T-helper 1 cell treated with Interleukin-12 subunit alpha and Interleukin-12 subunit beta and Interleukin-4 antibody, amounts not matched to agents 30 ng/mL and 1 ng/mL, for 36 hours (primary cell): Measurements from ENCODE around the gene NKIRAS1. TPM values are rescaled to one million over a fixed set of nuclear protein-coding genes. Genes with fewer than 3 reads are reported as not detected.

Experiments used
- intact Hi-C: fragments of 100-400 bp; cut with micrococcal nuclease; formaldehyde crosslinking; loops from one replicate; pipeline ENCODE4 v1.15.1; 2024
- total RNA-seq: library from RNA; stranded (reverse); gene quantifications from 2 replicates; pipeline ENCODE4 v1.2.3, GENCODE V29; 2022

Gene NKIRAS1
- total RNA-seq, 1 donor from 2014 or later: 2.8 TPM

GRCh38 chr3:23911397-23911796 lies 5.4 kb downstream of the NKIRAS1 start:
- intact Hi-C loops: loop anchor here (10.0 kb wide), 1 partner anchor 1753 kb away; the partner anchor contains the start of gene TOP2B

GRCh38 chr3:23909341-23909740 lies 7.4 kb downstream of the NKIRAS1 start:
- intact Hi-C loops: no loop called here

GRCh38 chr3:23904545-23904944 lies 12.2 kb downstream of the NKIRAS1 start:
- intact Hi-C loops: no loop called here

GRCh38 chr3:23900744-23901143 lies 16.0 kb downstream of the NKIRAS1 start:
- intact Hi-C loops: no loop called here

DNA sequence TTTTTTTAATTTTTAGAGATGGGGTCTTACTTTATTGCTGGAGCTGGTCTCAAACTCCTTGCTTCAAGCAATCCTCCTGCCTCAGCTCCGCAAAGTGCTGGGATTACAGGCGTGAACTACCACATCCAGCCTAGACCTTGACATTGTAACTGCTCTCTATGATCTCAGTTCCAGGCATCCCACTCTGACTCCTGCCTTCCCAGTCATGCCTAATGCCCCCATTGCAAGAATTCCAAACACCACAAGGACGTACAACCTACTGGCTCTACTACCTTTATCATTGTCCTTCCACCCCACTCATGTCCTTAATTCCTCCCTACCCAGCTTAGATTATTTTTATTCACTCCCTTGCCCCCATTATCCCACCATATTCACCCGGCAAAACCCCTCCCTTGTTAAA lies 21.6 kb downstream of the NKIRAS1 start:
- intact Hi-C loops: no loop called here

DNA sequence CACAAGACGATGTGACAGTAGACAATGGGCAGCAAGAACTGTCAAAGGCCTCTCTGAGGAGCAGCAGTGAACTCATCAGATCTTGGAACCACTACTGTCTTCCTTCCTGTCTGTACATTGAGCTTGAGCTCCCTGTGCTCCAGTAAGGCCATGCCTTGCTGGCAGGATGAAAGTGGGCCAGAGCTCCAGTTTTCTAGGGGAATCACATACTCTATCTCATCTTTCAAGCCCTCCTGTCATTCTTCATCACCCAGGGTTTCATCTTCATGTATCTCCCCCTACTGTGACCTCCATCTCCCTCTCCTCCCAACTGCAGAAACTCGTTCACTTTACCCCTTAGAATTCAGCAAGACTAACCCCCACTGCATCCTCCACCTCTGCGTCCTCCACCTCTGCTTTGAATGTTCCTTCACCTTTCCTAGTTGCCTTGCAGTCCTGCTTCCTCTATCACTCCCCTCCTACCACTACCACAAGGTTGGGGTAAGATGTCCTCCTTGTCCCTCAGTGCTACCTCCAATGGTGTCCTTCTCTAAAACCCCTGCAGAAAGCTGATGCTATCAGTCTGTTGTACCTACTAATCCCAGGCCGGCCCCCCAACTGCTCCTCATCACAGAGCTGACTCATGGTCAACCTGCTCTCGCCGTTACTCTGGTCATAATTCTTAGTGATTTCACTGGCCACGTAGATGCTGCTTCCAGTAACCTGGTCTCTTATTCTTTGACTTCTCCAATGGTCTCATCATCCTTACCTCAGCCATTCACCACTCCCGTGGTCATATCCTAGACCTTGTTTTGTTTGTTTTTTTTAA lies 22.3 kb downstream of the NKIRAS1 start:
- intact Hi-C loops: no loop called here

GRCh38 chr3:23889950-23890349 lies 26.8 kb downstream of the NKIRAS1 start:
- intact Hi-C loops: loop anchor here (2.0 to 10.0 kb wide), 3 partner anchors 55 to 795 kb away; partner anchors contain the start of gene NR1D2

- intact Hi-C loops: loop anchor here (2.0 to 10.0 kb wide), 3 partner anchors 55 to 795 kb away; partner anchors contain the start of gene NR1D2
Observed at GRCh38 chr3:23889386-23889785, 27.4 kb downstream of the NKIRAS1 start.

DNA sequence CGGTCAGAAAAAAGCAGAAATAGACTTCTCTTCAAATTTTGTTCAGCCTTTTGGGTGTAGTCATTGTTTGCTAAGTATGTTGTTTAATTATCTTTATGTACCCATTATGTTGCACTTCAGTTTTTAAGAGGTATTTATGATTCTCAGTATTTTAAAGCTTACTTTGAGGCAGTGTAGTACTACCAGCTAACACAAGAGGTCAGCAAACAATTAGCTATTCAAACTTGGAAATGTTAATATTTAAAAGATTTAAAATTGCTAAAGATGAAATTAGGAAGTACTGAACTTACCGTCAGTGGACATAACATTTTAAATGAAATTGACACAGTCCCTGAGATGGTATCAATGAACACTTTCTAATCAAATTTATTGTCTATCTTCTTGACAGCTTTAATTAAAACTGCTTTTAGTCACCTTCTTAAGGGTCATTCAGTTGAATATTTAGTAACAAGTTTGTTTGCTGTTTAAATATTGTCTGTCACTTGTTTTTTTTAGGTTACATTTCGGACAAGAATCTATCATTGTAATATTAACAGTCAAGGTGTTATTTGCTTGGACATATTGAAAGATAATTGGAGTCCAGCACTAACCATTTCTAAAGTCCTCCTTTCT lies 28.1 kb downstream of the NKIRAS1 start:
- intact Hi-C loops: loop anchor here (1.0 to 10.0 kb wide), 6 partner anchors 29 to 796 kb away; partner anchors contain the start of genes NR1D2 and RPL15

DNA sequence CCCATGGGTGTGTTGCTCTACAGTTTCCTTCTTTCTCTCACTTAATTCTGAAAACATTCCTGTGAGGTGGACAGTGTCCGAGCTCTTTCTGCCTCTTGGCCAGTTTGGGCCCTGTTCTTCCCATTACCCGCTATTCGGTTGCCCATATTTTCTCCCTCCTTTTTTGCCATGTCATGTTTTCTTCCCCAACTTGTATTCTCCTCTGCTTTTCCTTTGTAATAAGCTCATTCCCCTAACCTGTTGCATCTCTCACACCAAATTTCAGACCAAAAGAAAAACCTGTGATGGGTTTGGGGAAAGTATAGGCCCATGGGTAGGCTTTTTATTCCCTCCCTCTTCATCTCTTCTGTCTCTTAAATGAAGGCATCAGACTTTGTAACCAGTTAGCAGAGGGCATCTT lies 30.5 kb downstream of the NKIRAS1 start:
- intact Hi-C loops: loop anchor here (5.0 to 10.0 kb wide), 2 partner anchors 301 to 798 kb away; no protein-coding TSS in a partner anchor

- intact Hi-C loops: loop anchor here (5.0 to 10.0 kb wide), 2 partner anchors 302 to 800 kb away; no protein-coding TSS in a partner anchor
Observed at GRCh38 chr3:23885210-23885609, 31.6 kb downstream of the NKIRAS1 start.

DNA sequence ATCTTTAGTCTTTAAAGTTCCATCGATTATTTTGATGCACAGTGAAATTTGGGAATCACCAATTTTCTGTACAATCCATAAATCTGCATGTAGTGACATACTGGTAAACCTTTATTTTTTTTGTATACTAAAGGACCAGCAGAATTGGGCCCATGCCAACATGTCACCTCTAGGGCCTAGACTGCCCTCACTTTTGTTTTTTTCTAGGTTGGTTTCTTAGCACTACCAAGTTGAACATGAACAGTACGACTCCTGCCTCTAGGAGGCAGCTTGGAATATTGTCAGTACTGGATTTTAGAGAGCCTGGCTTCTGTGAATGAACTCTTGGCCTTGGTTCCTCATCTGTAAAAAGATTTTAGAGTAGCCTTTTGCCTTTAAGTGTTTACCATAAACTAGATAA lies 32.3 kb downstream of the NKIRAS1 start:
- intact Hi-C loops: loop anchor here (10.0 kb wide), 1 partner anchor 800 kb away; no protein-coding TSS in a partner anchor

DNA sequence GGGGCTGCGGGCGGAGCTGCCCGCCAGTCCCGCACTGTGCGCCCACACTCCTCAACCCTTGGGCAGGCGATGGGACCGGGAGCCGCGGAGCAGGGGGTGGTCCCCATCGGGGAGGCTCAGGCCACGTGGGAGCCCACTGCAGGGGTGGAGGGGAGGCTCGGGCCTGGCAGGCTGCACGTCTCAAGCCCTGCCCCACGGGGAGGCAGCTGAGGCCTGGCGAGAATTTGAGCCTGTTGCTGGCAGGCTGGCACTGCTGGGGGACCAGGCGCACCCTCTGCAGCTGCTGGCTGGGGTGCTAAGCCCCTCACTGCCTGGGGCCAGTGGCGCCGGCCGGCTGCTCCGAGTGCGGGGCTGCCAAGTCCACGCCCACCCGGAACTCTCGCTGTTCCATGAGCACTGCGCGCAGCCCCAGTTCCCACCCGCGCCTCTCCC lies 34.3 kb downstream of the NKIRAS1 start:
- intact Hi-C loops: loop anchor here (10.0 kb wide), 1 partner anchor 802 kb away; no protein-coding TSS in a partner anchor

GRCh38 chr3:23881993-23882392 lies 34.8 kb downstream of the NKIRAS1 start:
- intact Hi-C loops: loop anchor here (10.0 kb wide), 1 partner anchor 803 kb away; no protein-coding TSS in a partner anchor

- intact Hi-C loops: loop anchor here (10.0 kb wide), 1 partner anchor 804 kb away; no protein-coding TSS in a partner anchor
Observed at GRCh38 chr3:23880703-23881339, 36.0 kb downstream of the NKIRAS1 start.

GRCh38 chr3:23879485-23879884 lies 37.3 kb downstream of the NKIRAS1 start:
- intact Hi-C loops: no loop called here

DNA sequence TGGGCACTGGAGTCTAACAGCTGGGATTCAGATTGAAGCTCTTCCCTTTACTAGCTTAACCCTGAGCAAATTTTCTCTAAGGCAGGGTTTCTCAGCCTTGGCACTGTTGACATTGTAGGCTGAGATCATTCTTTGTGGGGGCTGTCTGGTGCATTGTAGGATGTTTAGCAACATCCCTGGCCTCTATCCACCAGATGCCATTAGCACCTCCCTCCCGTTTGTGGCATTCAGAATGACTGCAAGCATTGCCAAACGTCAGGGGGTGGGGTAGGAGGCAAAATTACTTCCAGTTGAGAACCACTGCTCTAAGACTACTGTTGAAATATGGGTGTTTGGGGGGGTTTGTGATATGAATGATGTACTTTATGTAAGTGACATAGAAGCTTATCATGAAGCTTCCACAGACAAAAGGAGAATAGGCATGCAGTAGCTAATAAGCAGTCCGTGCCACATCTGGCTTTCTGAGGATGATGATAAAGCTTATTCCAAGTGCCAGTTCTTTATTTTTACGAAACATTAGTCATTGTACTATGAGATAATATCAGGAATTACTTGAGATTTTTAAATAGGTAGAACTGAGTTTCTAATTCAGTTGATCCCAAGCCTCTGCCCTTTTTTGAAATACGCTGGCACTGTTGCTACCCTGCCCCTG lies 39.3 kb downstream of the NKIRAS1 start:
- intact Hi-C loops: no loop called here

DNA sequence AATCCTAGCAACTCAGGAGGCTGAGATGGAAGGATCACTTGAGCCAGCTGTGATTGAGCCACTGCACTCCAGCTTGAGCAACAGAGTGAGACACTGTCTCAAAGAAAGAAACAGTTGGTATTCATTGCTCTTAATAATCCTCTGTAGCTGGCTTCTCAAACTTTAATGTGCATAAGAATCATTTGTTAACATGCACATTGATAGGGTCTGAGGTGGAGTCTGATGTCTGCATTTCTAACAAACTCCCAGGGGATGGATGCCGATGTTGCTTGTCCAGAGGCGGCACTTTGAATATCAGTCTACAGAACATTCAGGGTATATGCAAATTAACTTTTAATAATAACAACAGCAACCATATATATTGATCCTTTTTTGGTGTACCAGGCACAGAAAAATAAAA lies 39.9 kb downstream of the NKIRAS1 start:
- intact Hi-C loops: no loop called here

GRCh38 chr3:23875113-23875725 lies 41.6 kb downstream of the NKIRAS1 start:
- intact Hi-C loops: no loop called here

- intact Hi-C loops: no loop called here
Observed at GRCh38 chr3:23874359-23875112, 42.3 kb downstream of the NKIRAS1 start.
